SU-DHL-6 (cell line): ENCODE measurements around the gene MROH7.

Source experiments
- H2AFZ ChIP-seq: fragments of 200-600 bp; sonication (generic); 2 replicates; pipeline ENCODE4 v1.6.1; 2014; ENCODE audit warnings: low read depth, mild to moderate bottlenecking, moderate library complexity, mixed read lengths, antibody characterized with exemption, low read length; ENCODE audit not compliant: severe bottlenecking
- H3F3A ChIP-seq: fragments of 200-600 bp; shearing (Covaris generic); 2 replicates; pipeline ENCODE4 v1.6.0; 2016; ENCODE audit warnings: antibody characterized with exemption, mild to moderate bottlenecking; ENCODE audit not compliant: insufficient read depth
- H3K27ac ChIP-seq: fragments of 200-600 bp; sonication (generic); 2 replicates; pipeline ENCODE4 v1.5.1; 2016; ENCODE audit warnings: low read depth, mild to moderate bottlenecking, low read length, moderate library complexity, mixed read lengths
- H3K27me3 ChIP-seq: fragments of 200-600 bp; sonication (generic), shearing (Covaris generic); 2 replicates; pipeline ENCODE4 v1.6.0; 2014; ENCODE audit warnings: mild to moderate bottlenecking, low read length
- H3K36me3 ChIP-seq: fragments of 200-600 bp; sonication (generic); 2 replicates; pipeline ENCODE4 v1.6.1; 2014; ENCODE audit warnings: mild to moderate bottlenecking, low read length, mixed read lengths
- H3K4me2 ChIP-seq: fragments of 300-600, 200-600 bp; shearing (Covaris generic), sonication (generic); 2 replicates; pipeline ENCODE4 v1.6.0; 2014; ENCODE audit warnings: low read length, low read depth, mild to moderate bottlenecking; ENCODE audit not compliant: poor library complexity, severe bottlenecking
- H3K4me3 ChIP-seq: fragments of 200-600 bp; sonication (generic); 2 replicates; pipeline ENCODE4 v1.5.1; 2014; ENCODE audit warnings: antibody characterized with exemption, low read length, mild to moderate bottlenecking, mixed read lengths; ENCODE audit not compliant: insufficient read depth, poor library complexity, severe bottlenecking
- H3K79me2 ChIP-seq: fragments of 200-600 bp; sonication (generic); 2 replicates; pipeline ENCODE4 v1.6.1; 2014; ENCODE audit warnings: mild to moderate bottlenecking, low read length, moderate library complexity; ENCODE audit not compliant: insufficient read depth
- H3K9ac ChIP-seq: fragments of 200-600 bp; sonication (generic); 2 replicates; pipeline ENCODE4 v1.7.0; 2014; ENCODE audit warnings: mild to moderate bottlenecking, low read length
- H3K9me2 ChIP-seq: fragments of 200-600 bp; sonication (generic); replicated peaks from 2 replicates; pipeline ENCODE4 v1.6.1; 2014; ENCODE audit warnings: low read length; ENCODE audit not compliant: insufficient read depth
- H3K9me3 ChIP-seq: fragments of 200-600 bp; sonication (generic); 2 replicates; pipeline ENCODE4 v1.6.1; 2014; ENCODE audit warnings: low read length, mixed read lengths; ENCODE audit not compliant: insufficient read depth
- H4K20me1 ChIP-seq: fragments of 200-600 bp; sonication (generic); 2 replicates; pipeline ENCODE4 v1.6.1; 2014; ENCODE audit warnings: low read depth, mild to moderate bottlenecking, antibody characterized with exemption, low read length, moderate library complexity, mixed read lengths
- EZH2phosphoT487 ChIP-seq: fragments of 200-600 bp; sonication (generic), shearing (Covaris generic); conservative IDR thresholded peaks from 2 replicates; pipeline ENCODE4 v1.6.1; 2018; ENCODE audit warnings: mild to moderate bottlenecking, antibody characterized with exemption, low read length, moderate library complexity, mixed read lengths
- TF ChIP-seq, protein P1 (sequence below): fragments of 200-600 bp; sonication (generic); IDR thresholded peaks from one replicate; pipeline ENCODE4 v1.5.1; 2017; ENCODE audit warnings: antibody characterized with exemption, mild to moderate bottlenecking, low read length, moderate library complexity; ENCODE audit not compliant: insufficient read depth, poor library complexity, severe bottlenecking

Gene MROH7

DNA sequence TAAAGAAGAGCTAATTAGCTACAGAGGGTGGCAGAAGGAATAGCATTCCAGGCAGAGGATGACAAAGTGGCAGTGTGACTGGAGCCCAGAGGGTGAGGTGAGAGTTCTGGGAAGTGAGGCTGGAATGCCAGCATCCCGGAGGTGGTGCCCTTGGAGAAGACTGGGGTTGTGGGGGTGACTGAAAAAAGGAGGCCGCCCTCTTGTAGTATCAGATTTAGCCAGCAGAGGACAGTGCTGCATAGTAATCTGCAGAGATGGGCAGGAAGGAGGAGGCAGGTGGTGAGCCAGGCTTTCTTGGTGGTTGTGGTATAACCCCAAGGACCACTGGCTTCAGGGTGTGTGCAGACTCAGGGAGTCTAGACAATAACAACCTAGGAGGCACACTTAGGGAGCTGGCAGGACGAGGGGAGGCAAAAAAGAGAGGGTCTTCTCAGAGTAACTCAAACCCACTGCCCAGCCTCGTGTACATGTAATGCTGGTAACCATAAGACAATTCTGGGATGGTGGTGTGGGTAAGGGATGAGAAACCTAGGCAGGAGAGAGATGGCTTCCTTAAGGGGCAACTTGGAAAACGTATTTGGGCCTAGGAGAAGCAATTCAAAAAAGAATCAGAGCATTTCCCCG lies 30.5 kb downstream of the MROH7 start:
- H3F3A ChIP-seq = no peaks in the 10 kb centered on the region
- no peaks in the 10 kb centered on the region for H3K27me3 ChIP-seq
- no peak overlapping the region for H3K27ac ChIP-seq
- H3K4me3 ChIP-seq = no peak overlapping the region
- no peak overlapping the region for H3K9ac ChIP-seq
- no peaks in the 10 kb centered on the region for H3K9me3 ChIP-seq
- H4K20me1 ChIP-seq = no peaks in the 10 kb centered on the region
- H3K4me2 ChIP-seq = no peak overlapping the region
- H3K36me3 ChIP-seq = no peaks in the 10 kb centered on the region
- H2AFZ ChIP-seq = no peak overlapping the region
- H3K79me2 ChIP-seq = no peaks in the 10 kb centered on the region
- TF ChIP-seq, protein P1, sequence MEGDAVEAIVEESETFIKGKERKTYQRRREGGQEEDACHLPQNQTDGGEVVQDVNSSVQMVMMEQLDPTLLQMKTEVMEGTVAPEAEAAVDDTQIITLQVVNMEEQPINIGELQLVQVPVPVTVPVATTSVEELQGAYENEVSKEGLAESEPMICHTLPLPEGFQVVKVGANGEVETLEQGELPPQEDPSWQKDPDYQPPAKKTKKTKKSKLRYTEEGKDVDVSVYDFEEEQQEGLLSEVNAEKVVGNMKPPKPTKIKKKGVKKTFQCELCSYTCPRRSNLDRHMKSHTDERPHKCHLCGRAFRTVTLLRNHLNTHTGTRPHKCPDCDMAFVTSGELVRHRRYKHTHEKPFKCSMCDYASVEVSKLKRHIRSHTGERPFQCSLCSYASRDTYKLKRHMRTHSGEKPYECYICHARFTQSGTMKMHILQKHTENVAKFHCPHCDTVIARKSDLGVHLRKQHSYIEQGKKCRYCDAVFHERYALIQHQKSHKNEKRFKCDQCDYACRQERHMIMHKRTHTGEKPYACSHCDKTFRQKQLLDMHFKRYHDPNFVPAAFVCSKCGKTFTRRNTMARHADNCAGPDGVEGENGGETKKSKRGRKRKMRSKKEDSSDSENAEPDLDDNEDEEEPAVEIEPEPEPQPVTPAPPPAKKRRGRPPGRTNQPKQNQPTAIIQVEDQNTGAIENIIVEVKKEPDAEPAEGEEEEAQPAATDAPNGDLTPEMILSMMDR = peak; percentile 68
- no peak for TF ChIP-seq EZH2phosphoT487
- no peaks in the 10 kb centered on the region for H3K9me2 ChIP-seq

DNA sequence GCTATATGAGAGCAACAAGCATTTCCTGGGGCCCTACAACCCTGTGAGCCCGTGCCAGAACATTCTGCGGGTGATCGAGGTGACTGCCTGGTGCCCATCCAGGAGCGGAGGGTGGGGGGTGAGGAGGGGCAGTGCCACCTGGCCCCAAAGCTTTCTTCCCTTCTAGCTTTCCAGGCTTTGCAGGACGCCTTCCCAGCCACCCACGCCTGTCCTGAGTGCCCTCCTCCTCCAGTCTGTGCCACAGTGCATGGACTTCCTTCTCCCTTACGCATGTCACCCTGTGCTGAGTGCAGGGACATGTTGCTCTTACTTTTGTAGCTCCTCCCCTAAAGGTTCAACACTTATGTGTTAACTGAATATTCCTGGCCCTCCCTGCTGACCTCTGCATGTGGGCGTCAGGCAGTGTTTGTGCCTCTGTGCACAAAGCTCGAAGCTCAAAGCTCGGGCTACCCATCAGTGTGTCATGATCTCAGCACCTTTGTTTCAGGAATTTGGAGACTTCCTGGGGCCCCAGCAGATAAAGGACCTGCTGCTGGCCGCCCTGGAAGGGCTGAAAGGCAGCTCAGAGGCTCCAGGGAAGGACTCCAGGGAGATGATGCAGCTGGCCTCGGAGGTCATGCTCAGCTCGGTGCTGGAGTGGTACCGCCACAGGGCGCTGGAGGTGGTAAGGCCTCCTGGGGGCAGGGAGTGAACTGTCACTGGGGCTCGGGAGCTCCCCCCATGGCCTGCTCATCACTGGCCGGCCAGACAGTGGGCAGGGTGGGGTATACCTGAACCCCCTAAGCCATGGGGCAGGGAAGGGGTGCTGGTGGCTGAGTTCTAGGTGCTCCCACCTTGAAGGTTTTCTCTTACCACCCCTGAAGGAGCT lies 37.4 kb downstream of the MROH7 start:
- TF ChIP-seq, protein P1 = no peak
- no peak for TF ChIP-seq EZH2phosphoT487
- H3K9ac ChIP-seq = no peak overlapping the region
- H3K4me3 ChIP-seq = no peak overlapping the region
- H4K20me1 ChIP-seq = no peaks in the 10 kb centered on the region
- H2AFZ ChIP-seq = no peak overlapping the region
- no peak overlapping the region for H3K27ac ChIP-seq
- no peaks in the 10 kb centered on the region for H3K9me2 ChIP-seq
- H3F3A ChIP-seq = no peaks in the 10 kb centered on the region
- no peaks in the 10 kb centered on the region for H3K36me3 ChIP-seq
- H3K4me2 ChIP-seq = no peak overlapping the region
- H3K27me3 ChIP-seq = no peaks in the 10 kb centered on the region
- H3K9me3 ChIP-seq = no peaks in the 10 kb centered on the region
- H3K79me2 ChIP-seq = no peaks in the 10 kb centered on the region

DNA sequence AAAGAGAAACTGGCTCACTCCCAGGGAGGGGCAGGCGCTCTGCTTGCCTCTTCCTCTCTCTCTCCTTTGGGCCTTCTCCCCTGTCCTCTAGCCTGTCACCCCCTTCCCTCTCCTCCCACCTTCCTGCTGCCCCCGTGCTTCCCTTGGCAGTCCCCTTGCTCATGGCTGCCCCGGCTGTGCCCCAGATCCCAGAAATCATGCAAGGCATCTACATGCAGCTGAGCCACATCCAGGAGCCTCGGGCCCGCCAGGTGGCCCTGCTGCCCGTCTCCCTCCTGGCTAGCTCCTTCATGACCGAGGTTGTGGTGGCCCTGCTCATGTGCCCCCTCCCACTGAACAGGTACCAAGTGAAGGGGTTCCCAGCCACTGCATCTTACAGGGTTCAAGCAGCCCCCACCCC lies 38.1 kb downstream of the MROH7 start:
- H3K27ac ChIP-seq = no peak overlapping the region
- no peaks in the 10 kb centered on the region for H3K9me2 ChIP-seq
- H3F3A ChIP-seq = no peaks in the 10 kb centered on the region
- H3K4me3 ChIP-seq = no peak overlapping the region
- H2AFZ ChIP-seq = no peak overlapping the region
- no peak overlapping the region for H3K4me2 ChIP-seq
- H3K79me2 ChIP-seq = no peaks in the 10 kb centered on the region
- no peak overlapping the region for H3K9ac ChIP-seq
- H3K27me3 ChIP-seq = no peaks in the 10 kb centered on the region
- no peaks in the 10 kb centered on the region for H3K36me3 ChIP-seq
- H4K20me1 ChIP-seq = no peaks in the 10 kb centered on the region
- no peaks in the 10 kb centered on the region for H3K9me3 ChIP-seq
- TF ChIP-seq EZH2phosphoT487 = no peak
- TF ChIP-seq, protein P1 = no peak
